Measurements from ENCODE around the gene DIP2C.

Gene DIP2C

DNA sequence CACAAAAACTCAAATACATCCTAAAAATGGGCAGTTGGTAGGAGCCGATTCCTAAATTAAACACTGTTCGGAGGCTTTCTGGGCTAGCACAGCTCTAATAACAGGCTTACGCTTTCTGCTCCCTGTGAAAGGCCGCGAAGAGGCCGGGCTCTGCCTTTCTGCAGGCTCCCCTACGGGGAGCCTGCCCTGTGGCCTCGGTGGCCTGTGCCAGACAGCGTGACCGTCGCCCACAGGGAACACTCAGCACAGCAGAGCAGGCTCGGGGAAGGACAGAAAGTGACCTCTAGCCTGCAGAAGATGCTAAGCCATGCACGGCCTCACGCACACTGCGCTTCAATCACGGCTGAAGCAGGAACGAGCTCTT is 64.2 kb downstream of the DIP2C start:
- no peak for DNase-seq

DNA sequence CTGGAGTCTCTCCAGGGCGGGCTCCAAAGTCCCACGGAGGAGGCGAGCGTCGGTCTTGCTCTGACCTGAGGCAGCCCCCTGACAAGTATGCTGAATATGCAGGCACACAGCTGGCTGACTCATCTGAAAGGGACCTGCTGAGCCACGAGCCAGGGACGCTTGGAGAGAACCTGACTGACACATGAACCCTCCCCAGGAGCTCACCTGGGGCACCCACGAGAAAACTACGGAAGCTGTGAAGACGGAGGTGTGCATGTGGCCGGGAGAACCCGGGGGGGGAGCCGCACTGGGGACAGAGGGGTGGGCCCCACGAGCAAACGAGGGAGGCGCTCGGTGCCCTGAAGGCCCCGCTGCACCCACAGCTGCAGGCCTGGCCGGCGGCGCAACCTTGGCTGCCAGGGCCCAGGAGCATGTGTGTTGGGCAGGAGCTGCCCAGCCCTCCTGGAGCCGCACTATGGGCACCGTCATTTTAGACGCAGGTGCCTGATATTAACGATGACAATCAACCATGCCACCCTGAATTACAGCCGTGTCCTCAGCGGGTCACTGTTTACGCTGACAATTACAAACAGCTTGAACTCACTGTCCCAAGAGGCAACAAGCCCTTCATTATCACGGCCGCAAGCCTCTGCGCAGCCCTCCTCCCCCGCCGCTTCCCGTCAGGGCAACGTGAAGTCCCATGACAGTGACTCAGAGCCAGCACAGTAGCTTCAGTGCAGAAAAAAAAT is 64.7 kb downstream of the DIP2C start:
- peak; percentile 64 for DNase-seq

GRCh38 chr10:624312-624604 is 65.2 kb downstream of the DIP2C start:
- DNase-seq: no peak

DNA sequence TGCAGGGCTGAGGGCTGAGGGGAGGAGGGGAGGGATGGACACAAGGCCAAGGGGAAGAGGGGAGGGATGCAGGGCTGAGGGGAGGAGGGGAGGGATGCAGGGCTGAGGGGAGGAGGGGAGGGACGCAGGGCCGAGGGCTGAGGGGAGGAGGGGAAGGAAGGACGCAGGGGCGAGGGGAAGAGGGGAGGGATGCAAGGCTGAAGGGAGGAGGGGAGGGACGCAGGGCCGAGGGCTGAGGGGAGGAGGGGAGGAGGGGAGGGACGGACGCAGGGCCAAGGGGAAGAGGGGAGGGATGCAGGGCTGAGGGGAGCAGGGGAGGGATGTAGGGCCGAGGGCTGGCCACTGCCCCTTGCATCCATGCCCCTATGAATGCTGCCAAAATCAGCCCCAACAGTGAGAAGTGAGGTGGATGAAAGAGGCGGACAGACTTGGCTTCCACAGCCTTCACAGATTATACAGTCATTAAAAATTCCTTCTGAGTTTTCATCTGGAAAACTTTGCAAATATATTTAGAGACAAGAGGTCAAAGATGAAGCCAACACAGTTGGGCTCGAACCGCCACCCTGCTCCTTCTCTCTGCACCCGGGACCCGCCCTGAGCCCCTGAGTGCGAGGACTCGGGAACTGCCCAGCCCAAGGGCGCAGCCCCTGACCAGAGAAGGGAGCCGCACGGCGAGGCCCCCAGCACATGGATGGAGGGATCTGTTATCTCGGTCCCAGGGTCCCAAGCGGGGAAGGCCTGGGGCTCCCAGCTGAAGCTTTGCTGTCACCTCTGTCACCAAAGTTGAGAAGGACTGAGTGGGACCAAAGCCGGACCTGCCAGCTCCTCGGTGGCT is 65.8 kb downstream of the DIP2C start:
- no peak for DNase-seq

- no peak for DNase-seq
These were observed 66.5 kb downstream of the DIP2C start for GRCh38 chr10:623014-623413.

DNA sequence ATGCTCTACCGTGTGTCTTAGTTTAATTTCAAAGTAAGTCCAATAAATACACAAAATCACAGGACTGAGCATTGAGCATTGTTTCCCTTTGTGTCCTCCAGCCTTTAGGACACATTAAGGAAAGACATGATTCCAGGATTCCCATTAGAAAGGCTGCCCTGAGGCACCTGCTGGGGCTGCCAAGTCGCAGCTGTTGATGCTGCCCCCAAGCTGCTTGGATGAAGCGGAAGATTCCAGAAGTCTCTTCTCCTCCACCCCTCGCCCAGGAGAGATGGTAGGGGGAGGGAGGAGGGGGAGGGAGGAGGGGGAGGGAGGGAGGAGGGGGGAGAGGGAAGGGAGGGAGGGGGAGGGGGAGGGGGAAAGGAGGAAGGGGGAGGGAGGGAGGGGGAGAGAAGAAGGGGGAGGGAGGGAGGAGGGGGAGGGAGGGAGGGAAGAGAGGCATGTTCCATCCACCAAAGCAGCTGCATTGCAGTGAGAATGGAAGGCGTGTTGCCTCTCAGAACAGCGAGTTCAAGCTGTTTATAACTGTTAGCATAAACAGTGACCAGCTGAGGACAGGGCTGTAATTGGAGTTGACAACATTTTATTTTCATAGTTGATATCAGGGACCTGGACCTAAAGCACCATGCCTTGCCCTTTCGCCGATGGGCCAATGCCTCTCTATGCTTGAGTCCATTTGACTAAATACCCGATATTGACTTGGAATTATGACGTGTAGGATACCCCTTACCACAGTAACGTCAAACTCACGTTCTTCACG is 67.3 kb downstream of the DIP2C start:
- DNase-seq: no peak

GRCh38 chr10:621513-621912 is 68.0 kb downstream of the DIP2C start:
- no peak for DNase-seq

DNA sequence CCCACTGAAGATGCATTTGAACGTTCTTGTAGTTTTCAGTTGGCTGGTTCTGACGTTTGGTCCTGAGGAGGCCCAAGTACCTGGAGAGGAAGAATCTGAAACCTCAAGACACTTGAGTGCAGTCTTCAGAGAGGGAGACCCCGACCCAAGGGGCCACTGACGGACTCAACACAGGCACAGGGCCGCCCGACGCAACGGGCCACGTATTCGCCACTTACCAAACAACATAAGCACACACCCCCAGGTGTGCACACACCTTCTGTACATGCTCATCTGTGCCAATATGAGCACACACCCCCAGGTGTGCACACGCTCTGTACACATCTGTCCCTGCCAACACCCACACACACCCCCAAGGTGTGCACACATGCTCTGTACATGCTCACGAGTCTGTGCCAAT is 68.5 kb downstream of the DIP2C start:
- no peak for DNase-seq

DNA sequence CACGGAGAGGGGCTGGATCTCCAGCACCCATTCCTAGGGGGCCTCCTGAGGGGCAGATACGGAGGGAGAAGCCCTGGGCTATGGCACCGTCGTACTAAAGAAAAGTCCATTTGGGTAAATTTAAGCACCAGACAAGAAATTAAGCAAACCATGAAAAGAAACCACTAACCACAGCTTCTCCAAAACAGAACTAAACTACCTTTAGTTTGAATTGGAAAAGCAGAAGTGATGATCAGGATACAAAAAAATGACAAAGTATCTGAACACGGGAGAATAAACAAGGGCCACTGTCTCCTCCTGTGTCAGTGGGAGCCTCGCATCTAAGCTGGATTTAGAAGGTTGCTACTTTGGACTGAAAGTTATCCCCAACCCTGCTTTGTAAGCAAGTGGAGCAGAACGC is 69.1 kb downstream of the DIP2C start:
- DNase-seq: no peak

GRCh38 chr10:619710-620109 is 69.8 kb downstream of the DIP2C start:
- DNase-seq: no peak

DNA sequence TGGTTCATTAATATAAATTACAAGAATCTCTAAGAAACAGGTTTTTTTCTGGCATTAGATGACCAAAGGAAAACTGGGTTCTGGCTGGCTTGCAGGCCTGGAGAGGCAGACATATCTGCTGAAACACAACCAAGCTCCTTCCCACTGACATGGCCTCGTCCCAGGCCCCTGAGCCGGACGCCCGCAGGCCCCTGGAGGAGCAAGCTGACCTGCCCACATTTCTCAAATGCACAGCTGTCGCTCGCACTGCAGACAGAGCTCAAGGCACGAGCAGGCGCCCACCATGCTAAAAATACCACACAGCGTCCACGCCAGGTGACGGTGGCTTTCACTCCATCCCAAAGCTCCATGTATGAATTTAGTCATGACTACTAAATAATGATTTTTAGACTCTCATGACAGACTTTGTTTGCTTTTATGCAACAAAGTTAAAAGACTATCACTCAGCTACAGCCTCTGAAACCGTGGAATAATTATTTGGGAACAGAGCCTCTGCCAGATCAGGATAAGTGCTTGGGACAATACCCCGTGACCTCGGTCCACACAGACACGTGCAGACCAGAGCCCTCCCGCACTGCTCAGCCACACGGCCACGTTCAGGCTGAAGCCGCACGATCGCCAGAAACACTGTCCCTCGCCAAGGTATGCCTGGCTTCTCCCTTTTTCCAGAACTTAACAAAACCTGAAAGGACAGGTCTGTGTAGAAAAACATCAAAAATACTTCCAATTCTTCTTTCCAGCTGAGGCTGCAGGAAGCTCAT is 71.1 kb downstream of the DIP2C start:
- no peak for DNase-seq

DNA sequence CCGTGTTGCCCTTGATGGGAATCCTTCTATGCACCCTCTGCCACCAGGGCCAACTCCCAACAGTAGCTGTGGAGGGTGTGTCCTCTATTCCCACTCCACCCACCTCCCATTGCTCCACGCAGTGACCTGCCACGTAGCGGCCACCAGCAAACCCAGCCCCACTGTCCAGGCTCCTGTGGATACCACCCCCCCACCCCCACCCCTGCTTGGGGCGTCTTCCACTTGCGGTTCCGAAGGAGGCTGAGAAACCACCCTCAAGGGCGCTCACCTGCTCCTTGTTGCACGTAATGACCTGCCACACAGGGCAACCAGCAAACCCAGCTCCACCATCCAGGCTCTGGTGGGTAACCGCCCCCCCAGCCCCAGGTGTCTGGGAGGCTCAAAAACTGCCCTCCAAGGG is 72.0 kb downstream of the DIP2C start:
- no peak for DNase-seq

DNA sequence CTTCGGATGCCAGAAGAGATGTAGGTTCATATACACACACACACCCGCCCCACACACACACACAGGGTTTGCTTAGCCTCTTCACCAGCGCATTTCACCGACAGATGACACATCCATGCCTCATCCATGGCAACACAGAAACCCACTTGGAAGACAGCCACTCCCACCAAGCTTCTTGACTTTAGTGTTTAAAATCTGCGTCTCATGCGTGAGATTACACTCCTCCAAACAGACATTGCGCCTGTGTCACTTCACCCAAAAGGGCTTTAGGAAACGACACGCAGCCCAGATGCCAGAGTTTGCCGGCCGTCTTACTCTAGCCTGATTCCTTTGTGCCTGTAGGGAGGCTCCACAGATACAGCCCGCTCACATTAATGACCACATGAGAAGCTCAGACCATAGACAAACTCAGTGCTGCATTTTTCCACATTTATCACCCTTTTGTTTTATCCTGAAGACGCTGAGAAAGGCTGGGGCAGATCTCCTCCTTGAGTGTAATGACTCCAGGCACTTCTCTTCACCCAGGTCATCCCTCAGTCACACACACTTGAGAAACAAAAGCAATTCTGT is 73.8 kb downstream of the DIP2C start:
- peak; percentile 93 for DNase-seq

- DNase-seq: no peak
These were observed 74.5 kb downstream of the DIP2C start for GRCh38 chr10:614790-615582.

DNA sequence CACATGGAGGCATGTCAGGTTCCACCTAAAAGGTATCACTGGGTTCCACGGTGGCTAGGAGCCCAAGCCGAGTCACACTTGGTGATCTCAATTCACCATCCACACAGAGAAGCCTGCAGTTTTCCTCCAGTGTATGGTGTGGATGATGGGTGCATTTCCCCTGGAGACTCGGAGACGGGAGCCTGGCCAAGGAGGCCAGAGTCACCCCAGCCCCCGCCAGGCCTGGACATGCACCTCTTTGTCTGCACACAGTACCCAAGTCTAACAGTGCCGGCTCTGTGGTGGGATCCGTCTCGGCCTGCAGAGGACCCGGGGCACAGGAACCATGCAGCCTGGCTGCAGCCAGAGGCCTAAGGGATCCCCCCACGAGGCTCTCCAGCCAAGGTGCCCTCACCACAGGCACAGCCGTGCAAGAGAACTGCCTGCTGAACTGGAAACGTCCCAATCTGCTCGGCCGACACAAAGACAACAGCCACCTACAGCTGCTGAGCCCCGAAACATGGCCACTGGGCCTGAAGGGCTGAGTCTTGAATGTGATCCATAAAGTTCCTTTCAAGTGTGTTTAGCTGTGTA is 75.2 kb downstream of the DIP2C start:
- no peak for DNase-seq

GRCh38 chr10:613271-614138 is 76.0 kb downstream of the DIP2C start:
- DNase-seq: no peak

DNA sequence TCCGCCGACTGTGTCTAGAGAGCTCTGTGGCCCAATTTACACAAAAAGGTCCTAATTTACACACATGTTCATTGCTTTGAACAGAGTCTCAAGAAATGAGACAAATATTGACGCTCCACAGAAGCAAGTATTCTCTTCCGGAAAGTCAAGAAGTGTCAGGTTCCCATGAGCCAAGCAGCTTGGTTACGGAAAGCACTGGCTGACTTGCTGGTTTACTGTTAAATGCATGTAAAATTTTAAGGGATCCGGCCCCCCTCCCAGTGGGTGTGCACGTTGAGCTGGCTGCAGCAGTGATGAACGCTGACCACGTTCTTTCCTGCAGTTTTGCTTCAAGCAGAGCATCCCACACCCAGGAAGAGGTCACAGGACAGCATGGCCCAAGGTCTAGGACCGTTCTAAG is 76.8 kb downstream of the DIP2C start:
- no peak for DNase-seq

GRCh38 chr10:610642-611305 is 78.7 kb downstream of the DIP2C start:
- DNase-seq: peak; percentile 91

- no peak for DNase-seq
These were observed 79.5 kb downstream of the DIP2C start for GRCh38 chr10:609868-610545.

All from fibroblast of skin of right quadriceps (primary cell).